Stimulated activated CD4-positive, alpha-beta T cell treated with anti-CD3 and anti-CD28 coated beads, TNF-alpha, amount 100 ng/mL, for 48 hours (primary cell): Measurements from ENCODE around the gene IL15.
"Not testable (repeated sequence)": the region's sequence is repeated elsewhere in the genome, so short reads cannot be mapped to it uniquely, and the experiment has no call there.

Source experiments
- DNase-seq, 3 donors: peaks; one replicate each; pipeline ENCODE4 v3.0.0-alpha.2; 2020; ENCODE audit warnings: low read depth in 3 of 3

IL15 gene

GRCh38 chr4:141646969-141647368, 10.6 kb downstream of the IL15 start:
- no peak for DNase-seq

GRCh38 chr4:141647966-141648365, 11.6 kb downstream of the IL15 start:
- no peak for DNase-seq

GRCh38 chr4:141652161-141652778, 15.9 kb downstream of the IL15 start:
- no peak for DNase-seq

- no peak for DNase-seq
Measured at GRCh38 chr4:141654098-141654497, 17.7 kb downstream of the IL15 start.

GRCh38 chr4:141656031-141656430, 19.6 kb downstream of the IL15 start:
- DNase-seq: no peak

GRCh38 chr4:141657550-141658250, 21.3 kb downstream of the IL15 start:
- no peak for DNase-seq

- DNase-seq: no peak
Measured at GRCh38 chr4:141658309-141658708, 21.9 kb downstream of the IL15 start.

- DNase-seq: no peak
Measured at GRCh38 chr4:141659539-141659938, 23.2 kb downstream of the IL15 start.

GRCh38 chr4:141660880-141661279, 24.5 kb downstream of the IL15 start:
- no peak for DNase-seq

GRCh38 chr4:141668200-141668910, 32.0 kb downstream of the IL15 start:
- no peak for DNase-seq

- no peak for DNase-seq
Measured at GRCh38 chr4:141669501-141669900, 33.1 kb downstream of the IL15 start.

- no peak for DNase-seq
Measured at GRCh38 chr4:141675384-141675783, 39.0 kb downstream of the IL15 start.

GRCh38 chr4:141676087-141676670, 39.8 kb downstream of the IL15 start:
- no peak for DNase-seq

- DNase-seq: no peak
Measured at GRCh38 chr4:141680060-141680459, 43.7 kb downstream of the IL15 start.

- no peak for DNase-seq
Measured at GRCh38 chr4:141684785-141685184, 48.4 kb downstream of the IL15 start.

- no peak for DNase-seq
Measured at GRCh38 chr4:141686146-141686775, 49.9 kb downstream of the IL15 start.

GRCh38 chr4:141686879-141687278, 50.5 kb downstream of the IL15 start:
- DNase-seq: no peak

- DNase-seq: not testable (repeated sequence)
Measured at GRCh38 chr4:141689726-141690296, 53.4 kb downstream of the IL15 start.

- not testable (repeated sequence) for DNase-seq
Measured at GRCh38 chr4:141691247-141691646, 54.9 kb downstream of the IL15 start.

- no peak for DNase-seq
Measured at GRCh38 chr4:141692081-141692480, 55.7 kb downstream of the IL15 start.

GRCh38 chr4:141697116-141697515, 60.7 kb downstream of the IL15 start:
- DNase-seq: no peak
